Measurements from ENCODE around the gene PRKAG2. TPM values are rescaled to one million over a fixed set of nuclear protein-coding genes. Genes with fewer than 3 reads are reported as not detected.

The PRKAG2 gene
- total and polyA plus RNA-seq, 2 of the 13 experiments (the other 11 are each of a cell fraction or from before 2014, with no cell fraction given): 0.90 to 1.3 TPM

DNA sequence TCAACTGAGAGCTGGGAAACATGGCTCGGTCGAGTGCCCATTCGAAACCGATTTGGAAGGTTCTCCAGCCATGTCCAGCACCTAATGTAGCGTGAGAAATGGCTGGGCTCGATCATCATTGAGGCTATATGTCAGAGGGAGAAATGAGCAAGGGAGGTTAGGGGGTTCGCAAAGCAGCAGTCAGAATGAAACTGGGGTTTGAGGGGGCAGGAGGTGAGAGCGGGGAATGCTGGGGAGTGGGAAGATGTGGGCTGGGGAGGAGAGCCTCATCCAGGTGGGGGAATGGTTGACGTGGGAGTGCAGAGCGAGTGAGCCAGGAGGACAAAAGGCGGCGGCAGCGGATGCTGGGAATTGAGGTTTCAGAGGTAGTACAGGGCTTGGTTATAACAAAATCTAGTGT lies 44.5 kb upstream of the PRKAG2 start:
- FAIRE-seq: no peak
- Histone ChIP-seq H4K20me1 (ENCODE audit: insufficient read depth, low read length) (no peaks in the 10 kb centered on the region), H3K27me3 (ENCODE audit: control insufficient read depth in 1 of 2, insufficient read depth in 2 of 2, low read length in 2 of 2) (peaks cover 0 to 6% of the 10 kb centered on the region in 2 experiments; a peak in 1 of 5 replicates), H3K4me3 (replicated peaks in 1 of 3; ENCODE audit: insufficient read depth in 1 of 3, low read depth in 2 of 3, low read length in 3 of 3) (no peak overlapping the region), H3K4me1 (ENCODE audit: insufficient read depth, low read length) (peaks cover 16% of the 10 kb centered on the region), H3K27ac (ENCODE audit: extremely low read length, insufficient read depth, low read length) (no peak overlapping the region), H3K9ac (ENCODE audit: insufficient read depth, low read depth, low read length) (no peak overlapping the region), H3K4me2 (ENCODE audit: low read depth, low read length) (no peak overlapping the region), H2AFZ (ENCODE audit: low read length) (no peak overlapping the region), H3K9me3 (ENCODE audit: low read length) (no peaks in the 10 kb centered on the region), H3K36me3 (replicated peaks in 1 of 2; ENCODE audit: control insufficient read depth in 1 of 2, insufficient read depth in 2 of 2, low read length in 2 of 2) (no peaks in the 10 kb centered on the region), H3K79me2 (ENCODE audit: insufficient read depth, low read length) (no peaks in the 10 kb centered on the region)
- TF ChIP-seq ZKSCAN8 (CRISPR knock-in tag; IDR thresholded peaks at IDR 0.05; ENCODE audit: borderline replicate concordance) (no peak), SCMH1 (CRISPR knock-in tag; IDR thresholded peaks at IDR 0.05; ENCODE audit: borderline replicate concordance) (no peak), ZFP90 (CRISPR knock-in tag; IDR thresholded peaks at IDR 0.05; ENCODE audit: borderline replicate concordance) (no peak), ASH2L (IDR thresholded peaks at IDR 0.05; ENCODE audit: insufficient read length, low read depth, low read length) (no peak)
- TF ChIP-seq, protein P1, sequence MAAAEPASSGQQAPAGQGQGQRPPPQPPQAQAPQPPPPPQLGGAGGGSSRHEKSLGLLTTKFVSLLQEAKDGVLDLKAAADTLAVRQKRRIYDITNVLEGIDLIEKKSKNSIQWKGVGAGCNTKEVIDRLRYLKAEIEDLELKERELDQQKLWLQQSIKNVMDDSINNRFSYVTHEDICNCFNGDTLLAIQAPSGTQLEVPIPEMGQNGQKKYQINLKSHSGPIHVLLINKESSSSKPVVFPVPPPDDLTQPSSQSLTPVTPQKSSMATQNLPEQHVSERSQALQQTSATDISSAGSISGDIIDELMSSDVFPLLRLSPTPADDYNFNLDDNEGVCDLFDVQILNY (CRISPR knock-in tag; conservative IDR thresholded peaks at IDR 0.05): no peak
- TF ChIP-seq, protein P2, sequence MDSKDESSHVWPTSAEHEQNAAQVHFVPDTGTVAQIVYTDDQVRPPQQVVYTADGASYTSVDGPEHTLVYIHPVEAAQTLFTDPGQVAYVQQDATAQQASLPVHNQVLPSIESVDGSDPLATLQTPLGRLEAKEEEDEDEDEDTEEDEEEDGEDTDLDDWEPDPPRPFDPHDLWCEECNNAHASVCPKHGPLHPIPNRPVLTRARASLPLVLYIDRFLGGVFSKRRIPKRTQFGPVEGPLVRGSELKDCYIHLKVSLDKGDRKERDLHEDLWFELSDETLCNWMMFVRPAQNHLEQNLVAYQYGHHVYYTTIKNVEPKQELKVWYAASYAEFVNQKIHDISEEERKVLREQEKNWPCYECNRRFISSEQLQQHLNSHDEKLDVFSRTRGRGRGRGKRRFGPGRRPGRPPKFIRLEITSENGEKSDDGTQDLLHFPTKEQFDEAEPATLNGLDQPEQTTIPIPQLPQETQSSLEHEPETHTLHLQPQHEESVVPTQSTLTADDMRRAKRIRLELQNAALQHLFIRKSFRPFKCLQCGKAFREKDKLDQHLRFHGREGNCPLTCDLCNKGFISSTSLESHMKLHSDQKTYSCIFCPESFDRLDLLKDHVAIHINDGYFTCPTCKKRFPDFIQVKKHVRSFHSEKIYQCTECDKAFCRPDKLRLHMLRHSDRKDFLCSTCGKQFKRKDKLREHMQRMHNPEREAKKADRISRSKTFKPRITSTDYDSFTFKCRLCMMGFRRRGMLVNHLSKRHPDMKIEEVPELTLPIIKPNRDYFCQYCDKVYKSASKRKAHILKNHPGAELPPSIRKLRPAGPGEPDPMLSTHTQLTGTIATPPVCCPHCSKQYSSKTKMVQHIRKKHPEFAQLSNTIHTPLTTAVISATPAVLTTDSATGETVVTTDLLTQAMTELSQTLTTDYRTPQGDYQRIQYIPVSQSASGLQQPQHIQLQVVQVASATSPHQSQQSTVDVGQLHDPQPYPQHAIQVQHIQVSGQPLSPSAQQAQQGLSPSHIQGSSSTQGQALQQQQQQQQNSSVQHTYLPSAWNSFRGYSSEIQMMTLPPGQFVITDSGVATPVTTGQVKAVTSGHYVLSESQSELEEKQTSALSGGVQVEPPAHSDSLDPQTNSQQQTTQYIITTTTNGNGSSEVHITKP (CRISPR knock-in tag; IDR thresholded peaks at IDR 0.05; ENCODE audit: low read depth): no peak
- intact Hi-C loops (cut with micrococcal nuclease; ENCODE audit: unreplicated experiment): no loop called here
- ATAC-seq: no peak
- ChIA-PET POLR2A (no interaction called here), CTCF (ENCODE audit: low intra/inter-chr PET ratio, low total read pairs) (no interaction called here)
- in situ Hi-C loops (cut with HindIII; ENCODE audit: extremely low pct_ligation_motif_present, low pct_unique_long_range_greater_than_20kb): no loop called here
- 71% methylated on average over 13 of the region's 13 CpGs for WGBS (ENCODE audit: low lambda C conversion rate)
- no TSS peak for BruUV-seq (replicated peaks)
- no peak for DNase-seq (ENCODE audit: low spot score)
